ENCODE data around the gene GAPDH.
"Not testable (repeated sequence)": the region's sequence is repeated elsewhere in the genome, so short reads cannot be mapped to it uniquely, and the experiment has no call there.

The GAPDH gene

DNA sequence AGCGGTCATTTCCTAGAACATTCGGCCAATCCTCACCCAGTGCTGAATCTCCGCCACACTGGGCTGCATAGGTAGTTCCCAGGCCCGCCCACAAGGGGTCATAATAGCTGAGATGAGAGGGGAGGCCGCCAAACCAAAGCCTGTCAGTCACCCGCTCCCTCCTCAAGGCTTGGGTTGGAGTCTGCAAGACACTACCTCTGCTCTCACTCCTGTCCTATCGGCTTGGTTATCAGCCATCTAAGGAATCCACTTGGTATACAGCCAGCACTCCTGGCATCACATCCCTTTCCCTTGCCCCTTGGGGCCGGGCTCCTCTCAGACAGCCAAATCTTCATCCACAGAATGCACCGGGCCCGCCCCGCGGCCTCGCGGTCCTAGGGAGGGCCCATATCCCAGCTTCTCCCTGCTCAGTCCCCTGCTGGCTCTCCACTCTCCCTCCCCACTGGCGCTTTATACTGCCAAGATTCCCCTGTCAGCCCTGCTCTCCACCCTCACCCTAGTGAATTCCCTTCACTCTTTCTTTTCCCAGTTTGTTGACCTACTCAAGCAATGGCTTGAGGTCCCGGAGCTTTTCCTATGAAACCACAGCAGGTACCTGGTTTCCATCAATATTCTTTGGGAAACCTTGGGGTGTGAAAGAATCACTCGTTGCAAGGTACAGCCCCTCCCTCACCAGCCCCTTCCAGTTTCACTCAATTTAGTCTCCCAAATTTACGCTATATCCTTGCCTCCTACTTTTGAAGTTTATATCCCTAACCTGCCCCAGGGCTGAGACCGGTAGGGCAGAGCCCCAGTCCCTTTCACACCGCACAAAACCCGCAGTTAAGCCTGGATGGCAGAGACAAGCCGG, 20.1 kb downstream of the GAPDH start:
- no peak overlapping the region for H4K8ac ChIP-seq (ENCODE audit: low read depth, low read length)
- no peak overlapping the region for H3K4ac ChIP-seq (ENCODE audit: low read length)
- H3K14ac ChIP-seq (ENCODE audit: low read length), result no peak overlapping the region
- H3K4me3 ChIP-seq (ENCODE audit: low read length in 2 of 2), result peak overlapping the region; percentile 98 to 99
- no peaks in the 10 kb centered on the region for H3K9me3 ChIP-seq (replicated peaks in 1 of 2; ENCODE audit: control insufficient read depth in 2 of 2, insufficient read depth in 1 of 2, low read depth in 1 of 2, low read length in 2 of 2)
- H3K36me3 ChIP-seq (replicated peaks in 1 of 2; ENCODE audit: control insufficient read depth in 2 of 2, insufficient read depth in 2 of 2, low read length in 2 of 2), result peaks cover 21 to 64% of the 10 kb centered on the region in 2 donors
- no peak overlapping the region for H3K18ac ChIP-seq (ENCODE audit: low read length)
- no peak overlapping the region for H4K91ac ChIP-seq (ENCODE audit: low read depth, low read length, poor library complexity)
- no peak overlapping the region for H3K23ac ChIP-seq (ENCODE audit: low read depth, low read length, poor library complexity)
- no peak overlapping the region for H2BK120ac ChIP-seq (ENCODE audit: low read depth, low read length)
- peak overlapping the region; percentile 99 for H3K9ac ChIP-seq (ENCODE audit: low read depth, low read length, poor library complexity)
- peak overlapping the region; percentile 93 for H2AFZ ChIP-seq (ENCODE audit: low read length)
- no peaks in the 10 kb centered on the region for H3K27me3 ChIP-seq (ENCODE audit: control insufficient read depth in 3 of 3, insufficient read depth in 3 of 3, low read depth in 1 of 3, low read length in 3 of 3)
- no peak overlapping the region for H3K27ac ChIP-seq (replicated peaks; ENCODE audit: low read length)
- H3K79me1 ChIP-seq (ENCODE audit: low read depth, low read length), result peaks cover 10% of the 10 kb centered on the region
- peak overlapping the region; percentile 95 for H3K4me2 ChIP-seq (ENCODE audit: insufficient read depth, low read length, poor library complexity, severe bottlenecking)
- no CpG with 5 or more reads among the region's 22 CpGs for WGBS, 2 donors (ENCODE audit: extremely low coverage in 2 of 2, insufficient read length in 2 of 2, insufficient replicate concordance in 1 of 2)
- H2AK5ac ChIP-seq (ENCODE audit: low read depth, low read length), result no peak overlapping the region
- DNase-seq (ENCODE audit: low spot score), result peak; percentile 79
- H2BK12ac ChIP-seq (ENCODE audit: low read length), result no peak overlapping the region
- H2BK5ac ChIP-seq (ENCODE audit: low read length), result no peak overlapping the region
- H2BK15ac ChIP-seq (ENCODE audit: low read length), result no peak overlapping the region
- H3K4me1 ChIP-seq (ENCODE audit: control insufficient read depth in 2 of 2, insufficient read depth in 1 of 2, low read depth in 1 of 2, low read length in 2 of 2), result peaks cover 7 to 15% of the 10 kb centered on the region in 2 donors

DNA sequence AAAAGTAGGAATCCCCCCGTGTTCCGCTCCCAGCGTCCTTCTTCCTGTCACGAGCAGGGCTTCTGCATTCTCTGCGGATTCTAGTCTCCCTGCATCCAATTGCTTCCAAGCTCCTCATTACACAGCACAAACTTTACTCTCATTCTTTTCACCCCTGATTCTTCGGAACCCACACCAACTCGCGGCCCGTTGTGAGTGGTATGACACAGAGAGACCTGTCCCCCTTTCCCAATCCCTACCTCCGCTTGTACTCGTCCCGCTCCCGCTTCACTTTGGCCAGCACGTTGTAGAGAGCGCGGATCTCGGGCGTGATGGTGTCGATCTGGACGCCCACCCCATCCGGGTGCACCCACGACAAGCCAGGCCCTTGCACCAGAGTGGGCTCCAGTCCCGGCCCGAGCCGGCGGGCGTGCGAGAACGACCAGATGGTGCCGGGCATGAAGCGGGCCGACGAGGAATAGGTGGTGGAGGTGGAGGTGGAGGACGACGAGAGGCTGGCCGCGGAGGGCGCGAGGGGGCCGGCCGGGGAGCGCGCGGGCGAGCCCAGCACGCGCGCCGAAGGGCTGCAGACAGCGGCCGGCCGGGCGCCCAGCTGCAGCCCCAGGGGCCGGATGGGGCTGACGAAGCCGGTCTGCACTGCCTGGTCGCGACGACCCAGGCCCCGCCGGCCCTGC, 20.8 kb downstream of the GAPDH start:
- DNase-seq (ENCODE audit: low spot score), result no peak
- no peak overlapping the region for H2BK120ac ChIP-seq (ENCODE audit: low read depth, low read length)
- H3K4me3 ChIP-seq (ENCODE audit: low read length in 2 of 2), result peak overlapping the region; percentile 98 to 99
- H2AK5ac ChIP-seq (ENCODE audit: low read depth, low read length), result peak overlapping the region; percentile 72
- H3K79me1 ChIP-seq (ENCODE audit: low read depth, low read length), result peaks cover 10% of the 10 kb centered on the region
- H3K27ac ChIP-seq (replicated peaks; ENCODE audit: low read length), result peak overlapping the region; percentile 73
- H3K9me3 ChIP-seq (replicated peaks in 1 of 2; ENCODE audit: control insufficient read depth in 2 of 2, insufficient read depth in 1 of 2, low read depth in 1 of 2, low read length in 2 of 2), result no peaks in the 10 kb centered on the region
- no peak overlapping the region for H4K91ac ChIP-seq (ENCODE audit: low read depth, low read length, poor library complexity)
- H4K8ac ChIP-seq (ENCODE audit: low read depth, low read length), result no peak overlapping the region
- peak overlapping the region; percentile 97 for H3K14ac ChIP-seq (ENCODE audit: low read length)
- peaks cover 7 to 15% of the 10 kb centered on the region in 2 donors for H3K4me1 ChIP-seq (ENCODE audit: control insufficient read depth in 2 of 2, insufficient read depth in 1 of 2, low read depth in 1 of 2, low read length in 2 of 2)
- peak overlapping the region; percentile 71 for H2BK5ac ChIP-seq (ENCODE audit: low read length)
- peak overlapping the region; percentile 93 for H2AFZ ChIP-seq (ENCODE audit: low read length)
- no peak overlapping the region for H2BK12ac ChIP-seq (ENCODE audit: low read length)
- H2BK15ac ChIP-seq (ENCODE audit: low read length), result no peak overlapping the region
- no peaks in the 10 kb centered on the region for H3K27me3 ChIP-seq (ENCODE audit: control insufficient read depth in 3 of 3, insufficient read depth in 3 of 3, low read depth in 1 of 3, low read length in 3 of 3)
- H3K36me3 ChIP-seq (replicated peaks in 1 of 2; ENCODE audit: control insufficient read depth in 2 of 2, insufficient read depth in 2 of 2, low read length in 2 of 2), result peaks cover 24 to 64% of the 10 kb centered on the region in 2 donors
- peak overlapping the region; percentile 89 for H3K23ac ChIP-seq (ENCODE audit: low read depth, low read length, poor library complexity)
- H3K4me2 ChIP-seq (ENCODE audit: insufficient read depth, low read length, poor library complexity, severe bottlenecking), result peak overlapping the region; percentile 95
- peak overlapping the region; percentile 99 for H3K9ac ChIP-seq (ENCODE audit: low read depth, low read length, poor library complexity)
- peak overlapping the region; percentile 91 for H3K18ac ChIP-seq (ENCODE audit: low read length)
- no CpG with 5 or more reads among the region's 61 CpGs for WGBS, 2 donors (ENCODE audit: extremely low coverage in 2 of 2, insufficient read length in 2 of 2, insufficient replicate concordance in 1 of 2)
- H3K4ac ChIP-seq (ENCODE audit: low read length), result no peak overlapping the region

DNA sequence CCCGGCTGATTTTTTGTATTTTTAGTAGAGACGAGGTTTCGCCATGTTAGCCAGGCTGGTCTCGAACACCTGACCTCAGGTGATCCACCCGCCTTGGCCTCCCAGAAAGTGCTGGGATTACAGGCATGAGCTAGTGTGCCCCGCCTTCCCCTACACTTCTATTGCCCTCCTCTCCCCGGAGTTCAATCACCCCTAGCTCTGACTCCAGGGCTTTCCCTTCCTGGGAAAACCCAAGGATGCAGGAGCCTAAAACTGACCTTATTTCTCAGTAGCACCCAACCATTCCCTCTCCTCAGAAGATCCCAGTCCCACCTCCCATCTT, 22.1 kb downstream of the GAPDH start:
- not testable (repeated sequence) for H3K79me1 ChIP-seq (ENCODE audit: low read depth, low read length); H3K23ac ChIP-seq (ENCODE audit: low read depth, low read length, poor library complexity); H2AFZ ChIP-seq (ENCODE audit: low read length); H2BK120ac ChIP-seq (ENCODE audit: low read depth, low read length); H3K9ac ChIP-seq (ENCODE audit: low read depth, low read length, poor library complexity); H2BK5ac ChIP-seq (ENCODE audit: low read length); H2BK15ac ChIP-seq (ENCODE audit: low read length); H3K14ac ChIP-seq (ENCODE audit: low read length); H4K8ac ChIP-seq (ENCODE audit: low read depth, low read length); H2AK5ac ChIP-seq (ENCODE audit: low read depth, low read length); H3K27me3 ChIP-seq (ENCODE audit: control insufficient read depth in 3 of 3, insufficient read depth in 3 of 3, low read depth in 1 of 3, low read length in 3 of 3); H3K18ac ChIP-seq (ENCODE audit: low read length); DNase-seq (ENCODE audit: low spot score); H3K4me2 ChIP-seq (ENCODE audit: insufficient read depth, low read length, poor library complexity, severe bottlenecking); H3K27ac ChIP-seq (replicated peaks; ENCODE audit: low read length); H4K91ac ChIP-seq (ENCODE audit: low read depth, low read length, poor library complexity); H2BK12ac ChIP-seq (ENCODE audit: low read length); H3K4ac ChIP-seq (ENCODE audit: low read length); H3K4me3 ChIP-seq (ENCODE audit: low read length in 2 of 2); H3K9me3 ChIP-seq (replicated peaks in 1 of 2; ENCODE audit: control insufficient read depth in 2 of 2, insufficient read depth in 1 of 2, low read depth in 1 of 2, low read length in 2 of 2)
- Histone ChIP-seq H3K4me1 (ENCODE audit: control insufficient read depth in 2 of 2, insufficient read depth in 1 of 2, low read depth in 1 of 2, low read length in 2 of 2) (peaks cover 7 to 15% of the 10 kb centered on the region in 2 donors), H3K36me3 (replicated peaks in 1 of 2; ENCODE audit: control insufficient read depth in 2 of 2, insufficient read depth in 2 of 2, low read length in 2 of 2) (peaks cover 37 to 64% of the 10 kb centered on the region in 2 donors)
- WGBS, 2 donors (ENCODE audit: extremely low coverage in 2 of 2, insufficient read length in 2 of 2, insufficient replicate concordance in 1 of 2), result no CpG with 5 or more reads among the region's 7 CpGs

DNA sequence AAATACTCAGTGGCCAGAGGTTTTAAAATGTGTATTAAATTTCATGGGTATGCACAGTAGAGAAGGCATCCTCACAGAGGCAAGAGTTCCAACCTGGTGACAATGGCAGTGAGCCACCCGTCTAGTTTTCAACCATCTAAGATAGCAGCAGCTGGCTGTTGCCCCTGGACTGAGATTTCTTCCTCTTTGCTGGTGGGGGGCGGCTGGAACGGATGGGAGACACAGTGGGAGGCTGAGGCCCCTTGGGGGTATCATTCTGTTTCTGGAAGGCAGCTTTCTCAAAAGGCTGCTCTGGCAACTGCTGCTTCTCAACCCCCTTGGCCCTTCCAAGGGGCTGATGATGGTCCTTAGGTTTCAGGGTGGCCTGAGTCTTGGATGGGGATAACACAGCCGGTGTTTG, 22.5 kb downstream of the GAPDH start:
- no peak overlapping the region for H2BK120ac ChIP-seq (ENCODE audit: low read depth, low read length)
- H3K27me3 ChIP-seq (ENCODE audit: control insufficient read depth in 3 of 3, insufficient read depth in 3 of 3, low read depth in 1 of 3, low read length in 3 of 3), result no peaks in the 10 kb centered on the region
- H3K9me3 ChIP-seq (replicated peaks in 1 of 2; ENCODE audit: control insufficient read depth in 2 of 2, insufficient read depth in 1 of 2, low read depth in 1 of 2, low read length in 2 of 2), result no peaks in the 10 kb centered on the region
- H3K79me1 ChIP-seq (ENCODE audit: low read depth, low read length), result peaks cover 5% of the 10 kb centered on the region
- no peak overlapping the region for H4K8ac ChIP-seq (ENCODE audit: low read depth, low read length)
- no peak overlapping the region for H3K4ac ChIP-seq (ENCODE audit: low read length)
- H4K91ac ChIP-seq (ENCODE audit: low read depth, low read length, poor library complexity), result no peak overlapping the region
- no CpG with 5 or more reads among the region's 4 CpGs for WGBS, 2 donors (ENCODE audit: extremely low coverage in 2 of 2, insufficient read length in 2 of 2, insufficient replicate concordance in 1 of 2)
- H3K36me3 ChIP-seq (replicated peaks in 1 of 2; ENCODE audit: control insufficient read depth in 2 of 2, insufficient read depth in 2 of 2, low read length in 2 of 2), result peaks cover 40 to 64% of the 10 kb centered on the region in 2 donors
- H2BK5ac ChIP-seq (ENCODE audit: low read length), result no peak overlapping the region
- no peak overlapping the region for H2AFZ ChIP-seq (ENCODE audit: low read length)
- no peak overlapping the region for H2AK5ac ChIP-seq (ENCODE audit: low read depth, low read length)
- no peak overlapping the region for H3K4me3 ChIP-seq (ENCODE audit: low read length in 2 of 2)
- H3K9ac ChIP-seq (ENCODE audit: low read depth, low read length, poor library complexity), result no peak overlapping the region
- H3K14ac ChIP-seq (ENCODE audit: low read length), result no peak overlapping the region
- no peak overlapping the region for H3K23ac ChIP-seq (ENCODE audit: low read depth, low read length, poor library complexity)
- H3K18ac ChIP-seq (ENCODE audit: low read length), result no peak overlapping the region
- H2BK15ac ChIP-seq (ENCODE audit: low read length), result no peak overlapping the region
- H2BK12ac ChIP-seq (ENCODE audit: low read length), result no peak overlapping the region
- H3K4me2 ChIP-seq (ENCODE audit: insufficient read depth, low read length, poor library complexity, severe bottlenecking), result no peak overlapping the region
- H3K27ac ChIP-seq (replicated peaks; ENCODE audit: low read length), result no peak overlapping the region
- DNase-seq (ENCODE audit: low spot score), result no peak
- peaks cover 7 to 15% of the 10 kb centered on the region in 2 donors for H3K4me1 ChIP-seq (ENCODE audit: control insufficient read depth in 2 of 2, insufficient read depth in 1 of 2, low read depth in 1 of 2, low read length in 2 of 2)
